HL-60/S4 treated with phorbol 12-myristate 13-acetate at 8.2 ng/mL for 4 days and 3 days (cell line): Measurements from ENCODE around the gene DPAGT1.
"Not testable (repeated sequence)": the region's sequence is repeated elsewhere in the genome, so short reads cannot be mapped to it uniquely, and the experiment has no call there.

Experiments
- in situ Hi-C: fragments of 300-500 bp; cut with MboI; formaldehyde crosslinking; loops from 2 replicates; pipeline ENCODE4 v1.15.0; 2022; ENCODE audit warnings: low sequenced_read_pairs

Gene DPAGT1

DNA sequence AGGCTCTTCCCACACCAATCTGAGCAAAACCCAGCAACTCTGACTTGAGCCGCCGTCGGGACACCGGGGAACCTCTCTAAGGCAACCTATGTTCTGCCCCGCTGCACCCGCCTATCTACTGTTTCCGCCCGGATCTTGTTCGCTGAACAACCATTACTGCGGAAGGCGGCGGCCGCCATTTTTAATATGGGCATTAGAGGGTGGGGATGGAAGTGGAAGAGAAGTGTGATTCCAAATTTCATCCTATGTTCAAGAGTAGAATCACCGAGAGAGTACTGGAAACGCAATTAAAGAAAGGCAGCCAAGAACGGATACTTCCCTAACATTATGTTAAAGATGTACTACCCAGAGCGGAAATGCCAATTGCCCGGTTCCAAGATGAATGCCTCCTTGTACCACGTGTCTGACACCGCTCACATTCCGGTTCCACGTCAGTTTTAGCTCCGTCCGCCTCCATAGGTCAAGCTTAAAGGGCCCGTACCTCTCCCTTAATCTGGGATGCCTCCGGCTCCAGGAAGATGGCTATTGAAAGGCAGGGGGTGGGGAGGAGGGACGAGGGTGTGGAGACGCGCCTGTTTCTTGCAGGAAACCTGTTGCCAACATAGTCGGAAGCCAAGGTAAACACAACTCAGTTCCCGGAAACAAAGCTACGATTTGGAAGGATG is at the start of gene DPAGT1:
TSS of gene DPAGT1 (minus strand) at position 95 of the 665 bp plus-strand sequence. CDS start 198 bp downstream, outside the sequence.
- in situ Hi-C loops = no loop called here

DNA sequence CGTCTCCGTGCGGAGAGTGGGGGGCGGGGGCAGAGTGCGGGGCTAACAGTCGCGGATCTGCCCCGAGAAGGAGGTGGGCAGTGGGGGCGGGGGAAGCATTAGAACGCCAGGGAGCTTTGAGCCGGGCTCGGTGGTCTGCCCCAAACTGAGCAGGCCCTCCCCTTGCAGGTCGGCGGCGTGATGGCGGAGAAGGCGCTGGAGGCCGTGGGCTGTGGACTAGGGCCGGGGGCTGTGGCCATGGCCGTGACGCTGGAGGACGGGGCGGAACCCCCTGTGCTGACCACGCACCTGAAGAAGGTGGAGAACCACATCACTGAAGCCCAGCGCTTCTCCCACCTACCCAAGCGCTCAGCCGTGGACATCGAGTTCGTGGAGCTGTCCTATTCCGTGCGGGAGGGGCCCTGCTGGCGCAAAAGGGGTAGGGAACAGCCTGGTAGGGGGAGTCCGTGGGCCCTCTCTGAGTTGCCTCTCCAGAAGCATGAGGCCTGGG is 48.2 kb upstream of the DPAGT1 start:
- in situ Hi-C loops = no loop called here

DNA sequence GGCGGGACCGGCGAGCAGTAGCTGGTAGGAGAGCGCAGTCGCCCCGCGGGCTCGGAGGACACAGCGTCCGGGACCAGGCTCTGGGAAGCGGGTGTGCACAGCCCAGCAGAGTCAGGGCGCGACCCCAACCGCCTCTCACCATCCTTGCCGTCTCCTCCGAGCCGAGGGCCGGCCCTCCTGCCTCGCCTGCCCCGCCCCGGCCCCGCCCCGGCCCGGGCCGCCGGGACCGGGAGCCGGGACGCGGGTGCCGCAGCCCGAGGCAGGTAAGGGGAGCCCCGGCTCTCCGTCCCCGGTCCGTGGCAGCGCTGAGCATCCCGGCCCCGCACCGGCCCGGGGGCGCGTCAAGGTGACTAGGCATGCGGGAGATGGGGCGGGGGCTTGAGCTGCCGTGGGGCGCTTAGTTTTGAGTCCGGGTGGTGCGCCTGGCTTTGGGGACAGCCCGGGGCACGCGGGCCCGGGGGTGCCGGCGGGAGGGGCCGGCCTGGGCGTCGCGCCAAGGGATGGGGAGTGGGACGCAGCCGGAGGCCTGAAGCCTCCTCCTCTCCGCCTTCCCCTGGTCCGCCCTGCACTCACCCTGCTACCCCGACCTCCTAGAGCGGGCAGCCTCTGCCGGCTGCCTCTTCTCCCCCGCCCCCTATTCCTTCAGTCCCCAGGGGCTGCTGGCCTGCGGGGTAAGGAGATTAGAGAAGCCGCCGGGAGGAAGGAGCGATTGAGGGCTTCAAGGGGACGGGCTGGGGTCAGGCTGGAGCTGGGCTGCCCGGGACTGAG is 47.5 kb upstream of the DPAGT1 start, which contains the start of gene ABCG4:
TSS of gene ABCG4 (plus strand) at position 35 of the 768 bp plus-strand sequence. CDS start 914 bp downstream, outside the sequence.
- in situ Hi-C loops = no loop called here

GRCh38 chr11:119148720-119149017 is 47.0 kb upstream of the DPAGT1 start:
- in situ Hi-C loops = no loop called here

- in situ Hi-C loops = no loop called here
These were observed 46.1 kb upstream of the DPAGT1 start for GRCh38 chr11:119147604-119148333.

GRCh38 chr11:119145551-119145950 is 43.9 kb upstream of the DPAGT1 start:
- in situ Hi-C loops = no loop called here

DNA sequence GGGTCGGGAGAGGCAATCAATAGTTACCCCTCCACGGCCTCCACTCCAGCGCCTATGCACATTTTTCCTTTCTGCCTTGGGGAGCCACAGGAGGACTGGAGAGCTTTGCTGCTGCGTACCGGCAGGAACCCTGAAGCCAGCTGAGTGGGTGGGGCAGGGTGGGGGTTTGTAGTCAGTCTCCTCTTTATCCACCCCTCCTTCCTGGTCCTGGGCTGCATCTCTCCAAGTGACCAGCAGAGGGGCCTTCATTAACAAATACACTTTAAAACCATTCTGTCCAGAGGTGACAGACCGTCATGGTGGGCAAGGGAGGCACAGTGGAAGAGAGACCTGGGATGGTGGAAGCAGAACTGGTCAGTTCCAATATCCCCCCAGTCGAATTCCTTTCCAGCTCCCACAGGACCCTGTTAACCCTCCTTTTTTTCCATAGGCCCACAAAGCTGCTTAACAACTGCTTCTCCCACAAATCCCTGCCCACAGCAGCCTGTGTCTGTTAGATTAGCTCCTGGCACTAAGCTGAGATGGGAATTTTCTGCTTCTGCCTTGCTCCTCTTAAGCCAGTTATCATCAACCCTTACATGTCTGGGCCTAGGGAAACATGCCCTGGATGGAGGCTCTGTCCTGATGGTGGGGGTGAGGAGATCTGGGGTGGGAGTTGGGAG is 43.3 kb upstream of the DPAGT1 start:
- in situ Hi-C loops = no loop called here

DNA sequence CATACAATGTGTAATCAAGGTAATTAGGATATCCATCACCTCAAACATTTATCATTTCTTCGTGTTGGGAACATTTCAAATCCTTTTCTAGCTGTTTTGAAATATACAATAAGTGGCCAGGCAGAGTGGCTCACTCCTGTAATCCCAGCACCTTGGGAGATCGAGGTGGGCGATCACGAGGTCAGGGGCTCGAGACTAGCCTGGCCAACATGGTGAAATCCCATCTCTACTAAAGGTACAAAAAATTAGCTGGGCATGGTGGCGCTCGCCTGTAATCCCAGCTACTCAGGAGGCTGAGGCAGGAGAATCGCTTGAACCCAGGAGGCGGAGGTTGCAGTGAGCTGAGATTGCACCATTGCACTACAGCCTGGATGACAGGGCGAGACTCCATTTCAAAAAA is 37.6 kb upstream of the DPAGT1 start:
- in situ Hi-C loops = not testable (repeated sequence)

DNA sequence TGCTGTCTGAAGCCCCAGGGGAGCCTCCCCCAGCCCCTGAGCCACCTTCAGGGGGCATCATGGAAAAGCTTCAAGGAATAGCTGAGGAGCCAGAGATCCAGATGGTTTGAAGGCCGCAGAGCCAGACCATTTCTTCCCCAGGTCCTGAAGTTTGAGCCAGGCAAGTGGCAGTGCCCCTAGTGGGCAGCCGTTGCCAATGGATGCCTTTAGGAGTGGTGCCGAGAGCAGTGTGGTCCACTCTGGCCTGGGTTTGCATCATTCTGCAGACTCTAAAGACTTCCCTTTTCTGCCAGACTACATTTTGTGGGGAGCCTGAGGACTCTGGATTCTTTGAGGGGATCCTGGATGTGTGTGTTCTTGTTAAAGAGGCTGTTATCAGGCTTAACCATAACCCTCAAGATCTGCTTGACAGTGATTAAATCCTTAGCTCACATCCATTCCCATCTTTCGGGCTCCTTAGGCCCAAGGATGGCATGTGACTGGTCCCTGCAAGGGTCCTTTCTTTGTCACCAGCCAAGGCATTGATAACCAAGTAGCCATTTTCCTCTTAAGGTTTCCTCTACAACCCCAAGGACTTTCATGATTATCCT is 32.8 kb upstream of the DPAGT1 start:
- in situ Hi-C loops = no loop called here

GRCh38 chr11:119130662-119131061 is 29.0 kb upstream of the DPAGT1 start:
- in situ Hi-C loops = no loop called here

DNA sequence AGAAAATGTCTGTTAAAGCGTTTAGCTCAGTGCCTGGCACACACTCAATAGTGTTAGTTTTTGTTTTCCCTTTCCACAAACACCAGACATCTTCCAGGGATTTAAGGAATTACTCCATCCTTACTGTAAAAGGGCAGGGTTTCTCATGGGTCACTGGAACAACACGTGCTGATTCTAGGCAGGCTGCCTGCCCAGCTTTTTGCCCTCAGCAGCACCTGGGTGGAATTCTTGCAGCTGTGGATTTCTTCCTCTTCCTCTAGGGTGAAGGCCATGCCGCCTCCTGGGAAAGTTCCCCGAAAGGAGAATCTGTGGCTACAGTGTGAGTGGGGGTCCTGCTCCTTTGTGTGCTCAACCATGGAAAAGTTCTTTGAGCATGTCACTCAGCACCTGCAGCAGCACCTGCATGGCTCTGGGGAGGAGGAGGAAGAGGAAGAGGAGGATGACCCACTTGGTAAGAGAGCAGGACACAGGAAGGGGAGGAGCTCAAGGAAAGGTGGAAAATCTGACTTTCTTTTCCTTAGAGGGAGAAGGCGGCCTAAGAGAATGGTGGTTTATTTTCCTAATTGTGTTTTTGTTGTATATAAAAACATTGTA is 25.1 kb upstream of the DPAGT1 start:
- in situ Hi-C loops = no loop called here

DNA sequence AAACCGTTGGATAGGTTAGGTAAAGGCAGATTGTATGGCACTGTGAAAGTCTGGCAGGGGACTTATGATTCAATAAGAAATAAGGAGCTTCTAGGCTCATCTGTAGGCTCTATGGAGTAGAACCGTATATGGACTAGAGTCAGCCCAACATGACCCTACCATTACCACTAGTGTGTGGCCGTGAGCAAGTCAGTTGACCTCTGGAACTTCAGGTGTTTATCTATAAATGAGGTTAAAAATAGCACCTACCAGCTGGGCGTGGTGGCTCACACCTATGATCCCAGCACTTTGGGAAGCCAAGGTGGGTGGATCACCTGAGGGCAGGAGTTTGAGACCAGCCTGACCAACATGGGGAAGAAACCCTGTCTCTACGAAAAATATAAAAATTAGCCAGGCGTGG is 24.2 kb upstream of the DPAGT1 start:
- in situ Hi-C loops = no loop called here

GRCh38 chr11:119121811-119122124 is 20.1 kb upstream of the DPAGT1 start:
- in situ Hi-C loops = no loop called here

DNA sequence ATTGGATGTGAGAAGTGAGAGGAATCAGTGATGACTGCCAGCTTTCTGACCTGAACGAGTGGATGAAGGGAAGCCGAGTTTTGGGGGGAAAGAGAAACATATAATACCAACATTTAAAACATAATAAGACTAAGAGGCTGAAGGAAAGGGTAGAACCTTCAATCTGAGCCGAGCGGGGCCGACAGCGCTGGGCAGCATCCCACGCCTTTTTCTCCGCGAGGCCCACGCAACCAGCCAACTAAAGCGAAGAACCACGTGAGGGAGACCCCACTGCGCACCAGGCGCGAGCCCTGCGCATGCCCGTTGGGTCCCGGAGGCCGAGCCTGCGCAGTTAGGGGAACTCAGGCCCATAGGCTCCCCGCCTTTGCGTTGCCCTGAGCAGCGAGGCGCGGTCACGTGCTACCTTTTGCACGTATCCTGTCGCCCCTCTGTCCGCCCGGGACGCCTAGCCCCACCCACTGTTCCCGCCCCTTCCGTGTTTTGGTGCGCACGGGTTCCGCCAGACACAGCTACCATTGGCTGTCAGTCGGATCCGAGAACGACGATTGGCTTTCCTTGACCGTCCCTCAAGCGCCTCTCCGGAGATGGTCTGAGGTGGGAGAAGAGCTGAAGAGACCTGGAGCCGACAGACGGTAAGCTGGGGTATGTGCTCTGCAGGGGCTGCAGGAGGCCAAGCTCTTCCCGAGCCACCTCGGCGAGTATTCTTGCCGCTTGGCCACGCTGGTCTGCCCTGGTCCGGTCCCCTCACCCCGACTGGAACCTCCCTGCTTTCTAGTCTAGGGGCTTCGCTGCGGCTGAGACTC is 19.6 kb upstream of the DPAGT1 start, which contains the start of gene HINFP:
TSS of gene HINFP (plus strand) at position 573 of the 803 bp plus-strand sequence. CDS start 5,365 bp downstream, outside the sequence.
- in situ Hi-C loops = no loop called here

DNA sequence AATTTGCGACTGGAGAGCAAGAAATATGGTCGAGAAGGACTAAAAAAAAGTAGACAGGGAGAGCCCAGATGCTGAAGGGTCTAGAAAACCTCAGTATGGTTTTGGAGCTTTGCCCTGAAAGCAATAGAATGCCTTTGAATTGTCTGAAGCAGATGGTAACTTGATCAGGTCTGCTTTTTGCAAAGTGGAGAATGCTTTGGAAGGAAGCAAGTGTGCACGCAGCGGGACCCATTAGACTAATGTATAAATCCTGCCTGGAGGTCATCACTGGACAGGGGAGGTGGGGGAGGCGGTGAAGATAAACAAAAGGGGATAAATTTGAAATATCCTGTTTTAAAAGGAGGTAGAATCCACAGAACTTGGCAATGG is 19.0 kb upstream of the DPAGT1 start:
- in situ Hi-C loops = no loop called here

DNA sequence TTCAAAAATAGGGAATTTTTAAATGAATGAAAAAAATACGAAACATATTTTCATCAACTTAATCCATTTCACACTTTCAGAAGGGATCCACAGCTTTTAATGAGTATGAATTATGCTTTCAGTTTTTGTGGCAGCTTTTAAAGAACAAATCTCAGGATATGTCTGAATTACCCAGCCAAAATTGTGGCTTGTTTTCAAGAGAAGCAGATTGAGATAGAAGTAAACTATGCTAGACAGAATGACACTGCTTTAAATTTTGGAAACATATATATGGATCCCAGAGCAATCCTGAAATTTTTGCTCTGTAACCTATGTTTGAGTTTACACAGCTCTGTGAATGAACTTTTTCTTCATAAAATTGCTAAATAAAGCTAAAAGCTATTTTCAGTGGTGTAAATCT is 17.3 kb upstream of the DPAGT1 start:
- in situ Hi-C loops = no loop called here

DNA sequence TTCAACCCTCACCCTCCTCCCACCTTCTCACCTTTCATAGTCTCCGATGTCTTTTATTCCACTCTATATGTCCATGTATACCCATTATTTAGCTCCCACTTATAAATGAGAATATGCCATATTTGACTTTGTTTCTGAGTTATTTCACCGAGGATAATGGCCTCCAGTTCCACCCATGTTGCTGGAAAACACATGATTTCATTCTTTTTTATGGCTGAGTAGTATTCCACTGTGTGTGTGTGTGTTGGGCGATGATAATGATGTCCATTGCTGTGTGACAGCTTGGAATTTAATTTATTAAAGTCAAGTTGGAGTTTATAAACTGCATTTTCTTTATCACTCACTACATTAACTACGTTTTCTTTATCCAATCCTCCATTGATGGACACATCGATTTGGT is 16.6 kb upstream of the DPAGT1 start:
- in situ Hi-C loops = no loop called here

DNA sequence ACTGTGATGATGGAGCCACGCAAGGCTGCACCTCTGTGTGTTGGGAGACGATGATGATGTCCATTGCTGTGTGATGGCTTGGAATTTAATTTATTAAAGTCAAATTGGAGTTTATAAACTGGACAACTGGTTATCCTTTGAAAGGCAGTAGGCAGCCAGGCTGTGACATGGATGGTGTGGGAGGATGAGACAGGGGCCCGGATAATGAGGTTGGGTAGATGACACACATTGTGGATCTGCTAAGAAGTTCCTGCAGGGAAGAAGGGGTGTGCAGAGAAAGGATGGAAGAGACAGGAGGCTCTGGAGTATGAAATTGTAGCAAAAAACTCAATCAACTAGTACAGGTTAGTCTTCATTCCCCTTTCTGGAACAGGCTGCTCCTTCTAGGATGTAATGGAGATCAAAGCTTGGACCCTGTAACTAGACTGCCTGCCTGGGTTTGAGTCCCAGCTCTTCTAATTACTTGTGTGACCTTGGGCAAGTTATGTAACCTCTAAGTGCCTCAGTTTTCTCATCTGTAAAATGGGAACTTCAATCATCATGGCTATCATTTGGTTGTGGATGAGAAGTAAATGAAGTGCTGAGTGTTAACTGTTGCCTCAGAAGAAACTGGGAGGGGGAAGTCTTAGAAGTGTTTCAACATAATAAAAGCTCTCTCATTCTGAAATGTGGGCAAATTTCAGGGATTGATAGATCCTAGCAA is 15.5 kb upstream of the DPAGT1 start:
- in situ Hi-C loops = no loop called here

DNA sequence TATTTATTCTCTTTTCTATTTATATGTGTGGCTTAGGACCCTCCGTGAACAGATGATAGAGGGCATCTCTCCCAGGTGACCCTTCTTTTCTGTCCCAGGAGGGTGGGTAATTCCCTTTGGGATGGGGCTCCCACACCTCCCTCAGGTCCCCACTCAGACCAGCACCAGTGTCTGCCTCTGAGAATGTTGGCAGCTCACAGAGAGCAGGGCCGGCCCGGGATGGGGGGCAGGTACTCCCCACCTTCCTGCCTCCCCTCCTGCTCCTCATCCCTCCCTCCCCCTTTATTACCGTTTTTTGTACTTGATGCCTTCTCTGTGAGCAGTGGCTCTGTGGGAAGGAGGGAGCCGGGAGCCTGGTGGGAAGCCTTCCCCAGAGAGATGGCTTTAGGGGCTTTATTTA is 14.9 kb upstream of the DPAGT1 start:
- in situ Hi-C loops = no loop called here
